Epithelial cell of prostate (primary cell): ENCODE data around the gene BBS5.
"Not testable (repeated sequence)": the region's sequence is repeated elsewhere in the genome, so short reads cannot be mapped to it uniquely, and the experiment has no call there.

Source experiments
- DNase-seq: peaks from one replicate; pipeline ENCODE4 v3.0.0-alpha.2; 2011; ENCODE audit warnings: low read depth, low spot score
- H3K27ac ChIP-seq: fragments of 450-650 bp; 2 replicates; pipeline ENCODE4 v1.5.1; 2017; ENCODE audit warnings: mild to moderate bottlenecking

The BBS5 gene

GRCh38 chr2:169528271-169528701, 49.0 kb downstream of the BBS5 start:
- no peak for DNase-seq
- no peak overlapping the region for H3K27ac ChIP-seq

DNA sequence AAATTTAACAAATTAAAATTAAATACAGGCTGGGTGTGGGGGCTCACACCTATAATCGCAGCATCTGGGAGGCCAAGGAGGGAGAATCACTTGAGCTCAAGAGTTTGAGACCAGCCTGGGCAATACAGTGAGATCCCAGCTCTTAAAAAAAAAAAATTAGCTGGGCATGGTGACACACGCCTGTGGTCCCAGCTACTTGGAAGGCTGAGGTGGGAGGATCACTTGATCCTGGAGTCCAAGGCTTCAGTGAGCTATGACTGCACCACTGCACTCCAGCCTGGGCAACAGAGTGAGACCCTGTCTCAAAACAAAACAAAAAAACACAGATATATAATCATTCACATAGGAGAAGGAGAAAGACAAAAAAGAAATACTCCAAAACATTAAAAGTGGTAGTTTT, 60.2 kb downstream of the BBS5 start:
- not testable (repeated sequence) for DNase-seq

GRCh38 chr2:169540146-169540545, 60.9 kb downstream of the BBS5 start:
- no peak overlapping the region for H3K27ac ChIP-seq
- DNase-seq, result no peak

More for the DNA sequence above, 60.2 kb downstream of the BBS5 start:
- H3K27ac ChIP-seq, result not testable (repeated sequence)

DNA sequence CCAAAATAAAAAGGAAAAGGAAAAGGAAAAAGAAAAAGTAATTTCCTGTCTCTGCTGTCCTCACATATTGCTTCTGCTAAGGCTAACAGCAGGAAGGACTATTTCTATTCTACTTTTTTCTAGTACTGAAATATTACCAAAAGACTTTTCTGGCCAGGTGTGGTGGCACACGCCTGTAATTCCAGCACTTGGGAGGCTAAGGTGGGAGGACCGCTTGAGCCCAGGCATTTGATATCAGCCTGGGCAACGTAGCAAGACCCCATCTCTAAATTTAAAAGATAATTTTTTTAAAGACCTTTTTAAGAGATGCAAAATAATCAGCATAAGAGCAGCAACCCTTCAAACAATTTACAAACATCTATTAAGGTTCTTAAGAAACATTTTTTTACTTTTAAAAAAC, 63.1 kb downstream of the BBS5 start:
- H3K27ac ChIP-seq, result no peak overlapping the region
- DNase-seq, result no peak

GRCh38 chr2:169546756-169547155, 67.5 kb downstream of the BBS5 start:
- no peak overlapping the region for H3K27ac ChIP-seq
- no peak for DNase-seq
